H1 (cell line): ENCODE measurements around the gene PLK3. TPM values are rescaled to one million over a fixed set of nuclear protein-coding genes. Genes with fewer than 3 reads are reported as not detected.
A peak's percentile ranks its signal among the peaks of the same experiment; 100 is the strongest.

Experiments used
- CTCF ChIA-PET: fragments of 300-600 bp; sonication (Branson Sonifier 250); formaldehyde crosslinking; loops from one replicate; lab custom pipeline; 2021; ENCODE audit not compliant: partially characterized antibody; lab: Charles Lee
- POLR2A ChIA-PET: fragments of 300-600 bp; sonication (Branson Sonifier 250); formaldehyde crosslinking; loops from one replicate; lab custom pipeline; 2021; ENCODE audit warnings: inconsistent platforms; ENCODE audit not compliant: partially characterized antibody; lab: Charles Lee
- DNase-seq, 2 experiments: peaks; one replicate each; pipeline versions ENCODE4 v3.0.0 to v3.0.0-alpha.2; 2010 to 2022; ENCODE audit warnings: low spot score in 2 of 2, low read depth in 1 of 2, mixed read lengths in 1 of 2
- FAIRE-seq: peaks from 2 replicates; lab custom pipeline; 2011; peaks lifted over from hg19 to GRCh38; lab: Jason Lieb, UNC
- H2AFZ ChIP-seq: 2 replicates; pipeline ENCODE4 v1.8.1; 2012; ENCODE audit warnings: low read length, inconsistent platforms
- H2AK5ac ChIP-seq: 2 replicates; pipeline ENCODE4 v1.6.1; 2013; ENCODE audit warnings: low read depth, low read length
- H2BK120ac ChIP-seq: replicated peaks from 2 replicates; pipeline ENCODE3; 2013; ENCODE audit warnings: low read depth, low read length, inconsistent platforms
- H2BK12ac ChIP-seq: 2 replicates; pipeline ENCODE4 v1.6.1; 2013; ENCODE audit warnings: low read depth, low read length
- H2BK15ac ChIP-seq: 2 replicates; pipeline ENCODE4 v1.6.1; 2013; ENCODE audit warnings: low read length
- H2BK20ac ChIP-seq: 2 replicates; pipeline ENCODE4 v1.6.1; 2013; ENCODE audit warnings: low read length
- H2BK5ac ChIP-seq: 2 replicates; pipeline ENCODE4 v1.6.1; 2013; ENCODE audit warnings: low read depth, low read length
- H3K14ac ChIP-seq: 2 replicates; pipeline ENCODE4 v1.6.1; 2013; ENCODE audit warnings: inconsistent platforms; ENCODE audit not compliant: insufficient read length
- H3K18ac ChIP-seq: 2 replicates; pipeline ENCODE4 v1.6.1; 2013; ENCODE audit warnings: low read length; ENCODE audit errors: extremely low read depth
- H3K23ac ChIP-seq: 2 replicates; pipeline ENCODE4 v1.6.1; 2013; ENCODE audit warnings: inconsistent platforms; ENCODE audit not compliant: insufficient read length
- H3K23me2 ChIP-seq: 2 replicates; pipeline ENCODE4 v1.6.1; 2013; ENCODE audit warnings: low read depth, low read length
- H3K27ac ChIP-seq: 2 replicates; pipeline ENCODE4 v1.6.1; 2011; ENCODE audit warnings: low read depth, low read length, inconsistent platforms
- H3K27me3 ChIP-seq, 4 experiments: replicated peaks in 1 of 4; 1 replicate in 1 of 4; 2 replicates in 3 of 4; pipeline versions ENCODE4 v1.6.1 to v1.8.1; 2011 to 2013; ENCODE audit warnings: low read length in 3 of 4, mild to moderate bottlenecking in 3 of 4, inconsistent platforms in 2 of 4, mixed read lengths in 2 of 4, moderate library complexity in 1 of 4; ENCODE audit not compliant: control insufficient read depth in 3 of 4, insufficient read depth in 3 of 4; ENCODE audit errors: extremely low read depth in 1 of 4
- H3K36me3 ChIP-seq, 4 experiments: 2 replicates each; pipeline versions ENCODE4 v1.6.1 to v1.8.1; 2011 to 2013; ENCODE audit warnings: mild to moderate bottlenecking in 4 of 4, low read length in 3 of 4, moderate library complexity in 2 of 4, control low read depth in 1 of 4, inconsistent platforms in 1 of 4; ENCODE audit not compliant: insufficient read depth in 4 of 4, control insufficient read depth in 2 of 4
- H3K4ac ChIP-seq: replicated peaks from 2 replicates; pipeline ENCODE3; 2013; ENCODE audit warnings: low read length, low read depth, mixed read lengths, inconsistent platforms; ENCODE audit not compliant: insufficient read length
- H3K4me1 ChIP-seq, 4 experiments: replicated peaks in 1 of 4; 1 replicate in 1 of 4; 2 replicates in 3 of 4; pipeline versions ENCODE4 v1.6.1 to v1.8.1; 2011 to 2013; ENCODE audit warnings: low read length in 3 of 4, inconsistent platforms in 2 of 4, mixed read lengths in 1 of 4; ENCODE audit not compliant: insufficient read depth in 4 of 4, control insufficient read depth in 3 of 4
- H3K4me2 ChIP-seq, 2 experiments: 2 replicates each; pipeline versions ENCODE4 v1.6.1 to v1.8.1; 2011 to 2013; ENCODE audit warnings: low read depth in 2 of 2, low read length in 2 of 2, control low read depth in 1 of 2, inconsistent platforms in 1 of 2, mild to moderate bottlenecking in 1 of 2; ENCODE audit not compliant: insufficient read depth in 1 of 2
- H3K4me3 ChIP-seq, 4 experiments: fragments of 200-600, 300-600 bp in 1 of 4; sonication (generic), shearing (Covaris generic), sonication (Bioruptor Twin) in 1 of 4; 2 replicates each; pipeline versions ENCODE4 v1.5.1 to v1.8.1; 2011 to 2016; ENCODE audit warnings: low read length in 4 of 4, low read depth in 3 of 4, control low read depth in 2 of 4, inconsistent platforms in 2 of 4, mild to moderate bottlenecking in 2 of 4, mixed read lengths in 1 of 4, moderate library complexity in 1 of 4; ENCODE audit not compliant: insufficient read depth in 2 of 4; ENCODE audit errors: extremely low read depth in 1 of 4
- H3K56ac ChIP-seq: replicated peaks from 2 replicates; pipeline ENCODE3; 2013; ENCODE audit warnings: low read depth, mild to moderate bottlenecking, mixed read lengths, low read length, inconsistent platforms; ENCODE audit not compliant: insufficient read length
- H3K79me1 ChIP-seq: 2 replicates; pipeline ENCODE4 v1.6.1; 2013; ENCODE audit warnings: low read depth, low read length, control low read depth
- H3K79me2 ChIP-seq, 2 experiments: 2 replicates each; pipeline versions ENCODE4 v1.6.1 to v1.8.1; 2012 to 2013; ENCODE audit warnings: low read length in 2 of 2, mild to moderate bottlenecking in 2 of 2, inconsistent platforms in 1 of 2; ENCODE audit not compliant: insufficient read depth in 2 of 2, control insufficient read depth in 1 of 2
- H3K9ac ChIP-seq, 4 experiments: replicated peaks in 1 of 4; 1 replicate in 1 of 4; 2 replicates in 3 of 4; pipeline versions ENCODE4 v1.6.1 to v1.8.1; 2011 to 2013; ENCODE audit warnings: low read depth in 3 of 4, low read length in 3 of 4, control low read depth in 2 of 4, mild to moderate bottlenecking in 2 of 4, moderate library complexity in 2 of 4, inconsistent platforms in 1 of 4; ENCODE audit errors: extremely low read depth in 1 of 4
- H3K9me3 ChIP-seq, 2 experiments: 2 replicates each; pipeline versions ENCODE4 v1.6.1 to v1.8.1; 2012 to 2013; ENCODE audit warnings: mild to moderate bottlenecking in 2 of 2, moderate library complexity in 2 of 2, control low read depth in 1 of 2, inconsistent platforms in 1 of 2, low read depth in 1 of 2, low read length in 1 of 2, mixed read lengths in 1 of 2; ENCODE audit not compliant: insufficient read depth in 2 of 2
- H4K20me1 ChIP-seq, 2 experiments: replicated peaks in 1 of 2; 2 replicates each; pipeline versions ENCODE3 to v1.8.1; 2011 to 2013; ENCODE audit warnings: inconsistent platforms in 2 of 2, low read length in 2 of 2, mild to moderate bottlenecking in 1 of 2; ENCODE audit not compliant: insufficient read depth in 2 of 2, control insufficient read depth in 1 of 2
- H4K5ac ChIP-seq: 2 replicates; pipeline ENCODE4 v1.6.1; 2013; ENCODE audit warnings: low read length, low read depth, mixed read lengths, inconsistent platforms; ENCODE audit not compliant: insufficient read length
- H4K8ac ChIP-seq: 2 replicates; pipeline ENCODE4 v1.8.0; 2013; ENCODE audit warnings: mild to moderate bottlenecking, moderate library complexity, low read length, inconsistent platforms; ENCODE audit not compliant: insufficient read depth; ENCODE audit errors: extremely low read depth
- H4K91ac ChIP-seq: replicated peaks from 2 replicates; pipeline ENCODE3; 2013; ENCODE audit warnings: low read length, mixed read lengths, inconsistent platforms; ENCODE audit not compliant: insufficient read length
- CBX5 ChIP-seq: fragments of 300-800, 300-1000 bp; sonication (generic); IDR thresholded peaks from 2 replicates; pipeline ENCODE4 v1.7.1; 2016; ENCODE audit warnings: antibody characterized with exemption, low read length, low read depth
- HDAC6 ChIP-seq: IDR thresholded peaks from one replicate; pipeline ENCODE4 v1.7.1; 2012; ENCODE audit warnings: low read depth, mild to moderate bottlenecking, inconsistent platforms, low read length, moderate library complexity
- KDM1A ChIP-seq: fragments of 200-600, 300-600 bp; sonication (generic); IDR thresholded peaks from 2 replicates; pipeline ENCODE4 v1.7.1; 2016; ENCODE audit warnings: mild to moderate bottlenecking, low read length, borderline replicate concordance
- POLR2A ChIP-seq, 2 experiments: IDR thresholded peaks; 1 replicate in 1 of 2; 2 replicates in 1 of 2; pipeline ENCODE4 v1.6.1; 2011; ENCODE audit warnings: low read depth in 2 of 2, low read length in 2 of 2, mild to moderate bottlenecking in 2 of 2; ENCODE audit errors: control extremely low read depth in 1 of 2
- POU5F1 ChIP-seq: IDR thresholded peaks from 2 replicates; pipeline ENCODE4 v1.6.1; 2011; ENCODE audit warnings: low read depth, mild to moderate bottlenecking, low read length, moderate library complexity
- SIX5 ChIP-seq: IDR thresholded peaks from 2 replicates; pipeline ENCODE4 v1.6.1; 2011; ENCODE audit warnings: mild to moderate bottlenecking, low read depth, low read length
- SUZ12 ChIP-seq: fragments of 200-600 bp; sonication (generic); IDR thresholded peaks from 2 replicates; pipeline ENCODE4 v1.6.1; 2012; ENCODE audit warnings: mild to moderate bottlenecking, inconsistent platforms, low read length, moderate library complexity, mixed read lengths
- TEAD4 ChIP-seq: IDR thresholded peaks from 2 replicates; pipeline ENCODE4 v1.6.1; 2012; ENCODE audit warnings: low read depth, low read length, inconsistent platforms, mixed read lengths
- WGBS, 2 experiments: shearing (Covaris generic) in 1 of 2; methylation state at CpG; one replicate each; pipeline versions ENCODE4 v1.1.6 to v1.1.7; 2013 to 2015; ENCODE audit warnings: low lambda C conversion rate in 2 of 2, mixed read lengths in 2 of 2, inconsistent platforms in 1 of 2, low coverage in 1 of 2, missing lambda C conversion rate in 1 of 2; ENCODE audit not compliant: insufficient replicate concordance in 2 of 2, insufficient coverage in 1 of 2, insufficient read length in 1 of 2; ENCODE audit errors: extremely low coverage in 1 of 2, missing lambda C conversion rate in 1 of 2; 5-methylcytosine and 5-hydroxymethylcytosine counted together
- polyA plus RNA-seq, 7 experiments: library from polyadenylated mRNA; depleted of rRNA in 3 of 7; stranded (reverse) in 5 of 7; unstranded in 2 of 7; fragments of >200 nt in 5 of 7; fragments of 200-250 nt in 2 of 7; gene quantifications; 1 replicate in 5 of 7; 2 replicates in 1 of 7; 4 replicates in 1 of 7; pipeline versions ENCODE4 v1.2.1 to v1.2.3, GENCODE V29; 2011 to 2013; ENCODE audit warnings: missing spikeins in 2 of 7, mixed read lengths in 2 of 7
- total RNA-seq: library from RNA; stranded (reverse); fragmentation: NEBNext Ultra II Directional; extraction: Animal tissue kit (Norgen Biotek cat#: 25700); gene quantifications from 2 replicates; pipeline ENCODE4 v1.2.1, GENCODE V29; 2021
- TF ChIP-seq, protein P1 (sequence below): IDR thresholded peaks from 2 replicates; pipeline ENCODE4 v1.6.1; 2012; ENCODE audit warnings: low read length, inconsistent platforms
- TF ChIP-seq, protein P2 (sequence below): IDR thresholded peaks from 2 replicates; pipeline ENCODE4 v1.6.1; 2012; ENCODE audit warnings: inconsistent platforms

PLK3 gene
- total and polyA plus RNA-seq, 2 of the 8 experiments (the other 6 are each of a cell fraction or from before 2014, with no cell fraction given), result 7.9 to 12.3 TPM

DNA sequence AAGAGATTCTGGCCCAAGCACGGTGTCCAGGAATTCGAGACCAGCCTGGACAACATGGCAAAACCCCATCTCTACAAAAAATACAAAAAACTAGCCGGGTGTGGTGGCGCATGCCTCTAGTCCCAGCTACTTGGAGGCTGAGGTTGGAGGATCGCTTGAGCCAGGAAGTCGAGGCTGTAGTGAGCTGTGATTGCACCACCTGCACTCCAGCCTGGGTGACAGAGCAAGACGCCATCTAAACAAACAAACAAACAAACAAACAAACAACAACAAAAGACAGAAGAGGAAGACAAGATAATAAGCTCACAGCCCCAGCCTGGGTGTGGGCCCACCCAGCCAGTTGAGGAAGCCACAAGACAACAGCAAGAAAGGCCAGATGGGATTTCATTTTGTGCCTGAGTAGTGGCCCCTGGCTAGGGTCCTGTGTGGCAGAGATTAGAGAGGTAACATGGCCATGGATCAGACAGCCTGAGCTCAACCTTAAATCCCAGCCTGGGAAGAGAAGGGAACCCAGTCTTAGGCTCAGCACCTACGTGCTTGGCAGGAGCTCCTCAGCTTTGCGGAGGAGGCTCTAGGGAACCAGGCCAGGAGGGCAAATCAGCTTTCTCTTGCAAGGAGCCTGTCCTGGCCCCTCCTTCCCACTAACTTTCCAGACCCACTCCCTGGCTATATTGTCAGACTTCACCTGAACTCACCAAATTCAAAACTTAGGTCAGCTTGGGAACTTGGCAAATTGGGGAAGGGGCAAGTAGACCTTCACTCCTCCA lies 7.3 kb upstream of the PLK3 start:
- no peak overlapping the region for H3K56ac ChIP-seq
- H2BK120ac ChIP-seq, result no peak overlapping the region
- 0 out of 2 replicates have a peak, but pooled peaks cover 2% of the 10 kb centered on the region for H3K79me1 ChIP-seq
- H3K79me2 ChIP-seq, result no peaks in the 10 kb centered on the region
- no peak overlapping the region for H3K9ac ChIP-seq
- H3K23me2 ChIP-seq, result no peaks in the 10 kb centered on the region; the same call in 1 of the 2 replicates
- H4K20me1 ChIP-seq, result no peaks in the 10 kb centered on the region
- H3K14ac ChIP-seq, result no peak overlapping the region
- peak overlapping the region; percentile 95 for H2AK5ac ChIP-seq
- peak overlapping the region; percentile 98 for H2BK15ac ChIP-seq
- H3K27me3 ChIP-seq, result no peaks in the 10 kb centered on the region
- no peak overlapping the region for H3K4me3 ChIP-seq
- peak overlapping the region; percentile 71; the same call in 1 of the 2 replicates for H3K18ac ChIP-seq
- peak overlapping the region; percentile 77 for H4K91ac ChIP-seq
- DNase-seq (no peak), FAIRE-seq (no peak)
- peak overlapping the region in 1 of 2 experiments; percentile 40; a peak in 1 of 4 replicates for H3K4me2 ChIP-seq
- no peaks in the 10 kb centered on the region for H3K36me3 ChIP-seq
- POLR2A ChIA-PET, result interaction anchor here (0.9 to 12.1 kb wide), 10 partner anchors 9 to 71 kb away, joined by 3 to 310 read pairs (median 8); partner anchors contain the start of genes BTBD19, DYNLT4, RNU5D-1 and RPS8
- H4K8ac ChIP-seq, result no peak overlapping the region
- peak overlapping the region; percentile 79; the same call in 1 of the 2 replicates for H2BK5ac ChIP-seq
- H3K9me3 ChIP-seq, result no peaks in the 10 kb centered on the region
- CTCF ChIA-PET, result interaction anchor here (0.6 to 5.7 kb wide), 36 partner anchors 9 to 776 kb away, joined by 3 to 51 read pairs (median 4); partner anchors contain the start of genes BTBD19, DYNLT4, HECTD3 and PTCH2
- 94% methylated on average over 9 of the region's 9 CpGs; no CpG with 5 or more reads in 1 of the 2 experiments for WGBS, 2 experiments
- no peak overlapping the region for H3K4ac ChIP-seq
- H2AFZ ChIP-seq, result no peak overlapping the region
- H3K23ac ChIP-seq, result no peak overlapping the region
- H3K4me1 ChIP-seq, result peaks cover 0 to 5% (median 5%) of the 10 kb centered on the region in 4 experiments
- peak overlapping the region; percentile 63 for H4K5ac ChIP-seq
- H3K27ac ChIP-seq, result no peak overlapping the region
- peak overlapping the region; percentile 86; the same call in 1 of the 2 replicates for H2BK20ac ChIP-seq
- peak overlapping the region; percentile 98 for H2BK12ac ChIP-seq
- TF ChIP-seq POLR2A (IDR thresholded peaks at IDR 0.05; ENCODE audit: control extremely low read depth in 1 of 2, low read depth in 2 of 2, low read length in 2 of 2) (no peak), SIX5 (no peak), TEAD4 (no peak), SUZ12 (no peak), POU5F1 (no peak), HDAC6 (no peak), CBX5 (no peak), KDM1A (no peak)
- TF ChIP-seq, protein P1, sequence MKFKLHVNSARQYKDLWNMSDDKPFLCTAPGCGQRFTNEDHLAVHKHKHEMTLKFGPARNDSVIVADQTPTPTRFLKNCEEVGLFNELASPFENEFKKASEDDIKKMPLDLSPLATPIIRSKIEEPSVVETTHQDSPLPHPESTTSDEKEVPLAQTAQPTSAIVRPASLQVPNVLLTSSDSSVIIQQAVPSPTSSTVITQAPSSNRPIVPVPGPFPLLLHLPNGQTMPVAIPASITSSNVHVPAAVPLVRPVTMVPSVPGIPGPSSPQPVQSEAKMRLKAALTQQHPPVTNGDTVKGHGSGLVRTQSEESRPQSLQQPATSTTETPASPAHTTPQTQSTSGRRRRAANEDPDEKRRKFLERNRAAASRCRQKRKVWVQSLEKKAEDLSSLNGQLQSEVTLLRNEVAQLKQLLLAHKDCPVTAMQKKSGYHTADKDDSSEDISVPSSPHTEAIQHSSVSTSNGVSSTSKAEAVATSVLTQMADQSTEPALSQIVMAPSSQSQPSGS, result no peak
- TF ChIP-seq, protein P2, sequence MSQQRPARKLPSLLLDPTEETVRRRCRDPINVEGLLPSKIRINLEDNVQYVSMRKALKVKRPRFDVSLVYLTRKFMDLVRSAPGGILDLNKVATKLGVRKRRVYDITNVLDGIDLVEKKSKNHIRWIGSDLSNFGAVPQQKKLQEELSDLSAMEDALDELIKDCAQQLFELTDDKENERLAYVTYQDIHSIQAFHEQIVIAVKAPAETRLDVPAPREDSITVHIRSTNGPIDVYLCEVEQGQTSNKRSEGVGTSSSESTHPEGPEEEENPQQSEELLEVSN, result no peak
